CD4-positive, alpha-beta T cell treated with Interleukin-4 for 1 hour (primary cell): ENCODE results near the gene RAB11B.
"Not testable (repeated sequence)": the region's sequence is repeated elsewhere in the genome, so short reads cannot be mapped to it uniquely, and the experiment has no call there.

Source experiments
- DNase-seq, 2 donors: peaks; one replicate each; pipeline ENCODE4 v3.0.0-alpha.2; 2020 to 2022

RAB11B gene

GRCh38 chr19:8389891-8390616, at the start of gene RAB11B:
Gene RAB11B (plus strand): TSS chr19:8390360. CDS start chr19:8390417, 57 bp downstream.
- peak; percentile 100 for DNase-seq

- not testable (repeated sequence) for DNase-seq
Measured at GRCh38 chr19:8341504-8341903, 48.7 kb upstream of the RAB11B start.

GRCh38 chr19:8342316-8342683, 47.9 kb upstream of the RAB11B start:
- DNase-seq, result no peak

- DNase-seq, result peak; percentile 93 to 94
Measured at GRCh38 chr19:8342684-8343482, 47.3 kb upstream of the RAB11B start, which contains the start of gene KANK3. Gene KANK3 (minus strand): TSS chr19:8343262. CDS start chr19:8337828, 5,434 bp downstream.

GRCh38 chr19:8343483-8343844, 46.7 kb upstream of the RAB11B start:
- no peak for DNase-seq

- DNase-seq, result not testable (repeated sequence)
Measured at GRCh38 chr19:8349629-8350372, 40.4 kb upstream of the RAB11B start.

- no peak for DNase-seq
Measured at GRCh38 chr19:8352134-8352827, 37.9 kb upstream of the RAB11B start.

- DNase-seq, result not testable (repeated sequence)
Measured at GRCh38 chr19:8352845-8353244, 37.3 kb upstream of the RAB11B start.

GRCh38 chr19:8355631-8356402, 34.3 kb upstream of the RAB11B start:
- DNase-seq, result no peak

- DNase-seq, result no peak
Measured at GRCh38 chr19:8357007-8357521, 33.1 kb upstream of the RAB11B start.

GRCh38 chr19:8358948-8359347, 31.2 kb upstream of the RAB11B start:
- DNase-seq, result no peak

- no peak for DNase-seq
Measured at GRCh38 chr19:8360196-8360595, 30.0 kb upstream of the RAB11B start.

GRCh38 chr19:8361921-8362793, 28.0 kb upstream of the RAB11B start:
- DNase-seq, result peak in 1 of 2 donors; percentile 40

- peak in 1 of 2 donors; percentile 48 for DNase-seq
Measured at GRCh38 chr19:8363803-8364771, 26.1 kb upstream of the RAB11B start, which contains the start of gene ANGPTL4. Gene ANGPTL4 (plus strand): TSS chr19:8364155. CDS start chr19:8364322, 167 bp downstream.

- DNase-seq, result no peak
Measured at GRCh38 chr19:8366121-8366581, 24.0 kb upstream of the RAB11B start.

- DNase-seq, result no peak
Measured at GRCh38 chr19:8366961-8367326, 23.2 kb upstream of the RAB11B start.

GRCh38 chr19:8367327-8368001, 22.7 kb upstream of the RAB11B start:
- DNase-seq, result no peak

- no peak for DNase-seq
Measured at GRCh38 chr19:8370176-8371010, 19.8 kb upstream of the RAB11B start.
